NCI-H1048 (cell line): ENCODE results near the gene ZNF334.

Source experiments
- DNase-seq: peaks from one replicate; lab custom pipeline; 2025; lab: John Stamatoyannopoulos, UW

Gene ZNF334

GRCh38 chr20:46512943-46513844 is at the start of gene ZNF334:
Gene ZNF334 (minus strand): TSS chr20:46513559. CDS start chr20:46512102, 1,457 bp downstream.
- DNase-seq: no peak

GRCh38 chr20:46562373-46563169 is 49.2 kb upstream of the ZNF334 start:
- peak; percentile 51 for DNase-seq

DNA sequence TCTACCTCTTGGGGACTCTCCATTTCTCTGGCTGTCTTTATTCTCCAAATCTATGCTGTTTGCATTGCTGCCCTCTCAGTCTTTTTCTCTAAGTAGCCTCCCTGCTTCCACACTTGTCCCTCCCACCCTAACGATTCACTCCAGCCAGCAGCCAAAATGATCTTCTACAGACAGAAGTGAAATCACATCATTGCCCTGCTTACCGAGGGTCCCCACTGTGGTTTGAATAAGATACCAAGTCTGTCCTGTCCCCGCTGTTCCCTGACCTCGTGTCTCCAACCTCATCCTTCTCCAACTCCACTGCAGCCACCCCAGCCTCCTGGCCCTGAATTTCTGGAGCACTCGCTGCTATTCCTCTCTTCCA is 48.6 kb upstream of the ZNF334 start:
- no peak for DNase-seq

GRCh38 chr20:46559685-46560440 is 46.5 kb upstream of the ZNF334 start:
- DNase-seq: no peak

DNA sequence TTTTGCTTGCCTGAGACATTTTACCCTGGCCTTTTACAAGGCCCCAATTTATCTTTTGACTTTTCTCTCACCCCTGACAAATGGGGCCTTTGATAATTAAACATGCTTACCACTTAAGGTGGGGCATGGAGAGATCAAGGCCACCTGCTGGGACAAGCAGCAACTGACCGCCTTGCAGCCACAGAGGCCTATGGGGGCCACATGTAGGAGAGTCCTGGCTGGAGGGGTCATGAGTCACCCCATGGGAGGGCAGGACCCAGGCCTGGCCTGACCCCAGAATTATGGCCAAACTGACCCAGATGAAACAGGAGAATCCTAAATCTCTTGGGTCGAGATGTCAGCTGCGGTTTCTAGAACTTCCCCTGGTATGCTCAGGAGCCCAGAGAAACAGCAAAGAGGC is 45.6 kb upstream of the ZNF334 start:
- no peak for DNase-seq

GRCh38 chr20:46558511-46558959 is 45.2 kb upstream of the ZNF334 start:
- DNase-seq: no peak

DNA sequence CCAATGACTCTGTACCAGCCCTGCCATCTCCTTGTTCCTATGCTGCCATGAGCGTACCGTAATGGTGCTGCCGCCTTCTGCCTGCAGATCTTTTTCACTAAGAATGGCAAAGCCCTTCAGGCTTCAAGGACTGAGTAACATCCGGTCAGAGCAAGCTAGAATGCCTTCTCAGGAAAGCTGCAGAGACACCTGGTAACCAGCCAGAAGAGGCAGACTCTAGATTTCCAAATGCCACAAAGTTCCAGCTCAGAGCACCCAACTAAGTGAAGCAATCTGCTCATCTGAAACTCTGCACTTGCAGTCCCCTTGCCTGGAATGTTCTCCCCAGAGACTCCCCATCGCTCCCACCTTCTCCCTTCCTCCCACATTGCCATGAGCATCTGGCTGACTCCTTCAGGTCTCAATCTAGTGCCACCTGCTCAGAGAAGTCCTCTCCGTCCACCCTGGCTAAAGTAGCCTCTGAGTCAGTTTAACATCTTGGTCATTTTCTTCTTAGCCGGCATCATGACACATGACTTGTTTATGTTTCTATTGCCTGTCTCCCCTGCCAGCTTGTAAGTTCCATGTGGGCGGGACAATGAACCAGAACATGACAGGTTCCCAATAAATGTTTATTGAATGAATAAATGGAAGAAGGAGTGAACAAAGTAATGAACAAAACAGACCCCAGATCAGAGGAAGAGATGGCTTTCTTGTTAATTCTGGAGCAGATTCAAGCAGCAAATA is 44.0 kb upstream of the ZNF334 start:
- DNase-seq: no peak

GRCh38 chr20:46555370-46555956 is 42.1 kb upstream of the ZNF334 start:
- no peak for DNase-seq

DNA sequence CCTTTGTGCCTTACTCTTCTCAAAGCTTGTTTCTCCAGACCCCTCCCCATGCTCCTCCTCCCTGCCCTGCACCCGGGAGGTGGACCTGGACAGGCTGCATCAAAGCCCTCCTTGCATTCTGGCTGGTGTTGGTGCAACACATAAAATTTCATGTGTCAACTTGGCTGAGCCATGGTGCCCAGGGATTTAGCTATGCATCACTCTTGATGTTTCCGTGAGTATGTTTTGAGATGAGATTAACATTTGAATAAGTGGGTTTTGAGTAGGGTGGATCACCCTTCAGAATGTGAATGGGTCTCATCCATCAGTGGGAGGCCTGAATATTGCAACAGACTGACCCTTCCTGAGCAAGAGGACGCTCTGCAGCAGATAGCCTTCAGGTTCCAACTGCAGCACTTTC is 41.5 kb upstream of the ZNF334 start:
- DNase-seq: no peak

DNA sequence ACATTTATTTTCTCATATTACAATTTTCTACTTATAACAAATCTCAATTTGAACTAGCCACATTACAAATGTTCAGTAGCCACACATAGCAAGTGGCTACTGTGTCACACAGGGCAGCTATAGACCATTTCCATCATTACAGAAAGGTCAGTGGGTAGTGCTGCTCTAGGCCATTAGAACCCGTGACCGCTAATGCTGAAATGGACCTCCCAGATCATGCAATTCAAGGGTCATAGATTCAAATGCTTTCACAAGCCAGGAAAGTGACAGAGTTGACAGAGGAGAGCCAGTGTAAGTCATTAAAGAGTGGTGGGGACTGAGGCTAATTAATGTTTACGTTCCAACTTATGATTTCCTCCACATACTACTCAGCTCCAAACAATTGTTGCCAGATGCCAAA is 40.6 kb upstream of the ZNF334 start:
- DNase-seq: no peak

GRCh38 chr20:46552460-46553420 is 39.4 kb upstream of the ZNF334 start:
- no peak for DNase-seq

DNA sequence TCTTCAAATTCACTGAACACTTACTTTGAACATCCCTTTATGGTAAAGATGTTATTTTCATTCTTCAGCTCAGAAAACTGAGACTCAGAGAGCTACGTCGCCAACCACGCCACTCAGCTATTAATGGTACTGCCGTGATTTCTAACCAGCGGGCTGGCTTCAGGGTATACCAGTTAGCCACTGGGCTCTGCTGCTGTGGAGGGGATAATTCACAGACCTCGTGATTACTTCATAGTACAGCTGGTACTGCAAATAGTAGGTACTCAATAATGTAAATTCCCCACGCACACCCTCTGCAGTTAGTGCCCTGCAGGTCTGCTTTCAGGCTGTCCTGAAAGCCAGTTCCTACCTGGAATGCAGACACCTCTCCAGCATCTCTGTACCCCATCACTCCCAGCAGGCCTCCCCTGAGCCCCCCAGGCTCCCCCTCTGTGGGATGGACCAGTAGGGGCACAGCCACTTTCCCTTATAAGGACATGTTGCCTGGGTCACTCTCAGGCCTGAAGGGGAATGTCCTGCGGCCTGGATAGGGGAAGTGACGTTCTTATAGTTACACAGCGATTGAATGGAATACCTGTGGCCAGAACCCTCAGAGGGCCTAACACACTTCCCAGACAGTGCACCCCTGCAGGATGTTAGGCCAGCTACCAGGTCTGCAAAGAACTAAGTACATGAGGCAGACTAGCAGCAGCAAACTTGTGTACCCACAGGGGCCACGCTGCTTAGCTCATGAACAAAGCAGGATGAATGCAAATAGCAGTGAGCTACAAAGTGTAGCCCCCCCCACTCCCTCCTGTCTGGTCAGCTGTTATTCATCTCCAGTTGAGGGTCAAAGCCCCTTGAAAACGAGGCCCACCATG is 38.4 kb upstream of the ZNF334 start:
- DNase-seq: no peak

DNA sequence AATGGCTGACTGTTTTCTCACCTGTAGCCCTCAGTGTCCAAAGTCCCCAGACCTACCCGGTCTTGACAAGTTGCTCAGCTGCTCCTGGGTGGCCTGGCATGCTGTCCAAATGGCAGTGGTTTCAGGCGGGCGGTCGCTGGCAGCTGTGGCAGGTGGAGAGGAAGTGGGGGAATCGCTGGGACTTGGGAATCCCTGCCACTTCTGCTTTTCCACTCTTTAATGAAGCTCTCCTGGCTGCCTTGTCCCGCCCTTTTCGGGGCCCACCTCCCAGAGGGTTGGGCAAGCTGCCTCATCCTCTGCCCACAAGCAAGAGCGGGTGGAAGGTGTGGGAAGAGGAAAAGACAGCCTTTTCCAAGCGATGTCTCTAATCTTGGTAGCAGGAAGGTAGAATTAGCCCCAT is 37.1 kb upstream of the ZNF334 start, which contains the start of gene OCSTAMP:
TSS of gene OCSTAMP (minus strand) at position 194 of the 400 bp plus-strand sequence. CDS start at position 100, 94 bp downstream.
- no peak for DNase-seq

DNA sequence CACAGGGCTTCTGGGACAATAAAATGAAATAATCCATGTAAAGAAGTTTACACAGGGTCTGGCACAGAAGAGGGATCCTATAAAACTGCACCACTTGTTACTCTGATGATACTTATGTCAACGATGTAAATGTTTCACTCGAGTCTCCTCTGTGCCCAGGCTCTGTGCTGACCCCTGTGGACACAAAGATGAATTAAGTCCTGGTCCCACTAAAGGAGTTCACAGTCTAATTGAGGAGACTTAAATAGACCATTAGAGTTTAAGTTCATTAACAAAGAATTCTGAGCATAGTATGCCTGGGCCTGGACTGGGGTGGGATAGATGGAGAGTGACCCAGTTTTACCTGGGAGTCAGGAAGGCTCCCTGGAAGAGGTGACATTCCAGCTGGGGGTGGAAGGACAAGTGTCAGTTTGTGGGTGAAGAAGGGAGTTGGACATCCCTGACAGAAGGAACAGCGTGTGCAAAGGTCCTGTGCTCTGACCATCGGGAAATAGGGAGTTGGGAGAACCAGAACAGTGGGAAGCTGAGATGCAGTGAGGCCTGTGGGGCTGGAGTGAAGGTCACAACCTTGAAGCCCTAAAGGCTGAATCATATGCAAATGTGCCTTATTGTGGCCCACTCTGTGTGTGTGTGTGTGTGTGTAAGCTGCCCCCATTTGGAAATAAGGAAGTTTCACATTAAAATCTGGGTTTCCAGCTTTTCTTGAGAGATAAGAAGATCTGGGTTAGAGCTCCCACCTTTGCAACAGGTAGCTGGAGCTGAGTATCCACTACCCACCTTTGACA is 36.0 kb upstream of the ZNF334 start:
- no peak for DNase-seq

- DNase-seq: no peak
Observed at GRCh38 chr20:46548688-46549087, 35.3 kb upstream of the ZNF334 start.

- DNase-seq: no peak
Observed at GRCh38 chr20:46547995-46548394, 34.6 kb upstream of the ZNF334 start.

GRCh38 chr20:46546936-46547335 is 33.6 kb upstream of the ZNF334 start:
- no peak for DNase-seq

DNA sequence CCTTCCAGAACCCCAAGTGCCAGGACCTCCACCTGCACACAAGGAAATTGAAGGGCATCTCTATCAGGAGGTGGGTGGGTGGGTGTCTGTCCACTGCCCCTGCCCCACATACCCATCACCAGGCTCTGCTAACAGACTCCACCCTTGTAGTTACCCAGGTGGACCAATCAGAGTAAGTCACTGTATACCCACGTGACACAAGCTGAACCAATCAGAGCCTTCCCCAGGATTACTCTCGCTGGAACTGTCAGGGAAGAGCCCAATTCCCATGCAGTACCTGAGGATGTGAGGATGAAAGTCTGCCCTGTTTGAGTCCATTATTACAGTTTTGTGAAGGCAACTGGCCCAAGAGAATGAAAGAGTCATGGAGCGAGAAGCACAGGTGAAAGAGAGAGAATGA is 32.9 kb upstream of the ZNF334 start:
- no peak for DNase-seq
